ENCODE results near the gene GNL3.

DNA sequence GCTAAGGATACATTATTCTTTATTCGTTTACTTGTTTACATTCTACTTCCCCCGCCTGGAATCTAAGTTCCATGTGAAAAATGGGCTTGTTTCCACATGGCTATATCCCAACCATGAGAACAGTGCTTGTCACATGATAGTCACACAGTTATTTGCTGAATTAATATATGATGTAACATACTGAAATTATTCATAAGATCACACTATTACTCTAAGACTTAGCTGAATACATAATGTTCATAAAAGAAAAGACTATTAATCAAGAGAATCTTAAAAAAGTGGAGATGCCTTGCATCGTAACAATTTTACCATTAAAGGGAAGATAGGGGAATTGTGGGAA lies 6.7 kb upstream of the GNL3 start:
- TF ChIP-seq POLR2A (IDR thresholded peaks at IDR 0.05; ENCODE audit: low read depth, low read length) (no peak), POLR2AphosphoS5 (IDR thresholded peaks at IDR 0.05; ENCODE audit: low read depth, low read length) (no peak), SPI1 (IDR thresholded peaks at IDR 0.05; ENCODE audit: low read depth, low read length) (no peak), POU2F2 (IDR thresholded peaks at IDR 0.05; ENCODE audit: low read depth, low read length) (no peak)
